Measurements from ENCODE around the gene DUSP16.
"Not testable (repeated sequence)": the region's sequence is repeated elsewhere in the genome, so short reads cannot be mapped to it uniquely, and the experiment has no call there.

Gene DUSP16

DNA sequence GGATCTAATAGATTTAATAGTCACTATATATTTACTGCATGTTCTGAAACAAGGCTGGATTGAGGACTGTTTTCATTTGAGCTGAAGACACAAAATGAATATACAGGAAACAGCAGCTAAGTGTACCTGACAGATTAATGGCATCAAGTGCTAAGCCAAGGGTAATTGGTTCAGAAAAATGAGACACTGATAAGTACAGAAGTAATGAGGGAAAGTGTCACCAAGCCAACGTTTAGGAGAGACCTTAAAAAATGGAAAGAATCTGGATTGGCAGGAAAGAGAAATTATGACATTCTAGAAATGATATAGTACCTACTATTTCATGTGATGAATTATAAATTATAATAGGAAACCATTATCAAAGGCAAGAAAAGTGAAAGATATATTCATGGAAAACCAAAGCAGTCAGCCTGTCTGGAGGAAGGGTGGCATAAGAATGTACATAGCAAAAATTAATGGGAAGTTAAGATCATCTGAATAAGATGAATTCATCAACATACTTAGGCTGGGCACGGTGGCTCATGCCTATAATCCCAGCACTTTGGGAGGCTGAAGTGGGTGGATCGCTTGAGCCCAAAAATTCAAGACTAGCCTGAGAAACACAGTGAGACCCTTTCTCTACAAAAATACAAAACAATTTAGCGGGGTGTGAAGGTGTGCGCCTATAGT is 21.0 kb upstream of the DUSP16 start:
- no peak for DNase-seq (ENCODE audit: low read depth in 2 of 2)

DNA sequence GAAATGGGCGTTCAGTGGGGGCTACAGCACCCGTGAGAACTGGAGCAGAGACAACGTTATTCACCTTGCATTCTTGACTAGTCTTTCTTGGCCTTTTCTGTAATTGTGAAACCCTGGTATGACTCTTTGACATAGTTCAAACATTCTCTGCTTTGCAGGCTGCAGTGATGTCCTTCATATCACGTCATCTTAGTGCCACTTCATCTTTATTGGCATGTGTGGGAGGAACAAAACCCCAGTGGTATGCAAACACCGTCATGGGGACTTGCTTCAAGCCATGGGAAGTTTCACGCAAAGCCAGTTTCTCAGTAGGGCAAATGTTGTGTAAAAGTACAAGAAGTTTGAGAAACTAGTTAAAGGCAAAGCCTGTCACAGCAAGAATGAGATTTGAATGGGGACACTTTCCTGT is 20.2 kb upstream of the DUSP16 start:
- DNase-seq (ENCODE audit: low read depth in 2 of 2) = peak; percentile 31 to 38

DNA sequence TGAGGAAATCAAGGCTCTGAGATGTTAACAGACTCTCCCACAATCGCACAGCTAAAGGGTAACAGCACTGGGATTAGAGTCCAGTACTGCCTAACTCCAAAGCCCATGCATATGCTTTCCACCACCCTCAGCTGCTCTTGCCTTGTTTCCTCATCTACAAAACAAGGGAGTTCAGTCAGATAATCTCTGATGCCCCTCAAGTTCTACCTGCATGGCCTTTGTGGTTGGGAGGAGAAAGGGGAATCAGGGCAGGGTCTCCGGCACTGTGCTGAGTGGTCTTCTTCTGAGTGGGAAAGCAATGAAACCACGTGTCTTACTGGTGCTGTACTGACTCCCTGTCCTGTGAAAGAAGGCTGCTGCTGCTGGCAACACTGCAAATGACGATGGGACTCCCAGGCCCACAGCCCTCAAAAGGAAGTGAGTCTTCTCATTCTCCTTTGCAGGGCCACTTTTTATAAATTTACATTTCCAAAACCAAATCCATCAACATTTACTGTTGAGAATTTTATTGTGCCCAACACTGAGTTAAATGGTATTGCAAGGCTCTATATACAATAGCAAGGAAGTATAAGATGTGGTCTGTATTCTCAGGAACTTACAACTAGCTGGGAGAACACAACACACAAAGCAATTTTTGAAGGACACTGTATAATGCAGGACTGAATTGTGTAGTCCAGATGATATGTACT is 19.7 kb upstream of the DUSP16 start:
- DNase-seq (ENCODE audit: low read depth in 2 of 2) = no peak

DNA sequence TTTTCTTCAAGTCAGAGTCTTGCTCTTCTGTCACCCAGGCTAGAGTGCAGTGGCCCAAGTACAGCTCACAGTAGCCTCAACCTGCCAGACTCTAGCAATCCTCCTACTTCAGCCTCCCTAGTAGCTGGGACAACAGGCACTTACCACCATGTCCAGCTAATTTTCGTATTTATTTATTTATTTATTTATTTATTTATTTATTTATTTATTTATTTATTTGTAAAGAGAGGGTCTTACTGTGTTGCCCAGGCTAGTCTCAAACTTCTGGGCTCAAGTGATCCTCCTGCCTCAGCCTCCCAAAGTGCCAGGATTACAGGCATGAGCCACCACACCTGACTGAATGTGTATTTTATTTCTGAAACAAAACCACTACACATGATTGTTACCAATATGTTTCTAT is 18.1 kb upstream of the DUSP16 start:
- not testable (repeated sequence) for DNase-seq (ENCODE audit: low read depth in 2 of 2)

DNA sequence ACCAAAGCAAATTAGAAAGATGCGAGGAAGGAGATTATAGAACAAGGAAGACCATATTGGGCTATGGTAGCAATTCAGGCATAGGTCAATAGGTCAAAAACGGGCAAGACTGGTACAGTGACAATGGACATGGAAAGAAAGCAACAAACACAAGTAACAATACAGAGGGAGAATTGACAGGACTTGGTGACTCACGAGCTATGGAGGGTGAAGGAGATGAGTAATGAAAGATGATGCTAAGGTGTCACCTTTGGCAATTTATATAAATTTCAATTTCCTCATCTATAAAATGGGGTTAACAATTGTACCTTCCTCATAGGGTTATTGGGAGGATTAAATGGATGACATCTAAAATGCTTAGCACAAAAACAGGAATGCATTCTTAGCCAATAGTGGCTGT is 15.1 kb upstream of the DUSP16 start:
- no peak for DNase-seq (ENCODE audit: low read depth in 2 of 2)

DNA sequence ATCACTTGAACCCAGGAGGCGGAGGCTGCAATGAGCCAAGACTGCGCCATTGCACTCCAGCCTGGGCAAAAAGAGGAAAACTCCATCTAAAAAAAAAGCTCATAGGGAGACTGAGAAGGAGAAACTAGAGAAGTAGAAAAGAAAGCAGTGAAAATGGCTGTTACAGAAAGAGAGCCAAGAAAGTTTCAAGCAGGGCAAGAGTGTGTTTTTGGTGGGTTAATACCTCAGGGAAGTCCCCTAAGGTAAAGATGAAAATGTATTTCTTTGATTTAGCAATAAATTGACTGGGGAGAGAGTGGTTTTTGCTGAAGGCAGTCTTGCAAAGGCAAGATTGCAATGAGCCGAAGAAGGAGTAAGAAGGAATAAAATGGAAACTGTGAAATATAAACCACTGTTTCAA is 10.0 kb upstream of the DUSP16 start:
- DNase-seq (ENCODE audit: low read depth in 2 of 2) = no peak

DNA sequence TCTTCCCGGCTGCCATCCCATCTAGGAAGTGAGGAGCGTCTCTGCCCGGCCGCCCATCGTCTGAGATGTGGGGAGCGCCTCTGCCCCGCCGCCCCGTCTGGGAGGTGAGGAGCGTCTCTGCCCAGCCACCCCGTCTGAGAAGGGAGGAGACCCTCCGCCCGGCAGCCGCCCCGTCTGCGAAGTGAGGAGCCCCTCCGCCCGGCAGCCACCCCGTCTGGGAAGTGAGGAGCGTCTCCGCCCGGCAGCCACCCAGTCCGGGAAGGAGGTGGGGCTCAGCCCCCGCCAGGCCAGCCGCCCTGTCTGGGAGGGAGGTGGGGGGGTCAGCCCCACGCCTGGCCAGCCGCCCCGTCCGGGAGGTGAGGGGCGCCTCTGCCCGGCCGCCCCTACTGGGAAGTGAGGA is 3.3 kb upstream of the DUSP16 start:
- DNase-seq (ENCODE audit: low read depth in 2 of 2) = not testable (repeated sequence)

DNA sequence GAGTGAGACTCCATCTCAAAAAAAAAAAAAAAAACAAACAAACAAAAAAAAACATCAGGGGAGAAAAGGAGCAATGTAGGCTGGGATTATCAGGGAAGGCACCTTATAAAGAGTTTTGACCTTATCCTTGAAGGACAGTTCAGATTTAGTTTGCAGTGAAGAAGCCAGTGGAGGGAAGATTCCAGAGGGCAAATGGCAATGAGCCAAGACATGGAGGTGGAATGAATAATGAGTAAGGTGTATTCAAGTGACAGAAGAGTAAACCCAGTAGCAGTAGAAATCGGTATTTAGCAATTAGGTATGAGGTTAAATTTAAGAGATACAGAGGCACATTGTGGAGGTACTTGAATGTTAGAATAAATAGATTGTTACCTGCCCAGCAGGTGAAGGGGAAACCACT is 2.2 kb upstream of the DUSP16 start:
- no peak for DNase-seq (ENCODE audit: low read depth in 2 of 2)

DNA sequence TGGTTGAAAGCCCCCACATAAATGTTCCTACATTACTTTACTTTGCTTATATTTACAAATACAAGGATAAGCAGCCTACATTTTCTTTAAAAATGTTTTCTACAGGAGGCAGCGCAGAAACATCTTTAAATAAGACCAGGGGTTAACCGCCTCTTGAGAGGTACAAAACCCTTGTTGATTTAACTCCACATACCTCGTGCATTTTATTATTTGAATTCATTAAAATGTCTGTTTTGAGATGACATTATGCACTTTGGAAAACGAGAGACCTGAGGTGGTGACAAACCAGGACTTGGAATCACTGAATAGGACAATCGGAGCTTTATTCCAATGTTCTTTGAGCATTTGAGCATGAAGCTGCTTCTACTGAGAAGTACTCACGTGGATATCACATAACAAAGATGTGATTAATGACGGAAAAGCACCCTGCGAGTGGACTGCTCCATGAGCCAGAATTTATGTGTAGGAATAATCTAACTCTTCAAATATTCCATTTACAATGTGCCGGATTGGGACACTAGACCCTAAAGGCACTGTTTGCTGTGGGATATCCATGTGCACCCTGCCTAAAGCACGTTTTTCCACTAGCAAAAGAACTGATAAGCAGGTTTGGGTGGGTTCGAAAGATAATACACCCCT is 746 bp upstream of the DUSP16 start:
- no peak for DNase-seq (ENCODE audit: low read depth in 2 of 2)

DNA sequence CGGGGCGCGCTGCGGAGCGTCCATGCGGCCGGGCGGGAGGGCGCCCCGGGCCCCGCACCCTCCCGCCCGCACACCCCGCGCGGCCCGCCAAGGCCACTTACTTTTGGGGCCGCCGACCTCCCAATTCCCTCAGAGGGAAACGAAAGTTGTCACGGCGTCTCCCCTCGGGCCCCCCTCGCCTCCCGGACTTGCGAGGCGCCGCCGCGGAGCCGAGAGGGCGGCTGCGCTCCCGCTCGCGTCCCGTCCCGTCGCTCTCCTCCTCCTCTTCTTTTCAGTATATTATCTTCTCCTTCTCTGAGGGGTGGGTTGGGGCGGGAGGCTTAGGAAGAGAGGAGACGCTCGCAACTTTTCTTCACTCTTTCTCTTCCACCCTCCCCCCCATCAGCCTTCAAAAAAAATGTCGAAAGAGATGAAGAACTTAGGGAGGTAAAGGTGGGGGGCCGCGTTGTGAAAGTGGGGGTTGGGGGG is 613 bp downstream of the DUSP16 start:
- peak in 1 of 2 donors; percentile 6 for DNase-seq (ENCODE audit: low read depth in 2 of 2)

DNA sequence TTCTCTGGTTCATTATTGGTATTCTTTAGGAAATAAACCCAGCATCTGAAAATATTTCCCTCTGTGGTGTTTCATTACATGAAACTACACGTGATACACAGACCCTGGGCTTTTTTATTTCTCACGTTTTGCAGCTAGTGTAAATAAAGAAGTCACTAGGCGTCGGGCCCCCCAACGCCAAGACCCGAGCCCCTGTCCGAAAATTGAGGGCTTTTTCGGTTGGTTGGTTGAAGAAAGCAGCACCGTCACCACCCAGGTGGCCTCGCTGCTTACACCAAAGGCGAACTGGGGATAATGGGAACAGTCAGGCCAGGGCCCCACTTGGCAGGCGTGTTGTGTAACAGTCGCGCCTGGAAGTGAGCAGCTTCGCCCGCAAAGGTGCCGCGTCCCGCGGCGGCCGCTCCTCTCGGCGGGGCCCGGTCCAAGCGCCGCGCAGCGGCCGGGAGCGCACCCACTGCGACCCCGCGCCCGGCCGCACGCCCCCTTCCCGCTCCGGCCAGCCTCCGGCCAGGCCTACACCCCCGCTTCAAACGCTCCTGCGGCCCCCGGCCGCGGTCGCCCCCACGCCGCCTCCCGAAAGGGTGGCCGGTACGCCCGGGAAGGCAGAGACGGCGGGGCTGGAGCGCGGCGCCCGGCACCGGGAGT is 1.2 kb downstream of the DUSP16 start:
- DNase-seq (ENCODE audit: low read depth in 2 of 2) = peak in 1 of 2 donors; percentile 16

DNA sequence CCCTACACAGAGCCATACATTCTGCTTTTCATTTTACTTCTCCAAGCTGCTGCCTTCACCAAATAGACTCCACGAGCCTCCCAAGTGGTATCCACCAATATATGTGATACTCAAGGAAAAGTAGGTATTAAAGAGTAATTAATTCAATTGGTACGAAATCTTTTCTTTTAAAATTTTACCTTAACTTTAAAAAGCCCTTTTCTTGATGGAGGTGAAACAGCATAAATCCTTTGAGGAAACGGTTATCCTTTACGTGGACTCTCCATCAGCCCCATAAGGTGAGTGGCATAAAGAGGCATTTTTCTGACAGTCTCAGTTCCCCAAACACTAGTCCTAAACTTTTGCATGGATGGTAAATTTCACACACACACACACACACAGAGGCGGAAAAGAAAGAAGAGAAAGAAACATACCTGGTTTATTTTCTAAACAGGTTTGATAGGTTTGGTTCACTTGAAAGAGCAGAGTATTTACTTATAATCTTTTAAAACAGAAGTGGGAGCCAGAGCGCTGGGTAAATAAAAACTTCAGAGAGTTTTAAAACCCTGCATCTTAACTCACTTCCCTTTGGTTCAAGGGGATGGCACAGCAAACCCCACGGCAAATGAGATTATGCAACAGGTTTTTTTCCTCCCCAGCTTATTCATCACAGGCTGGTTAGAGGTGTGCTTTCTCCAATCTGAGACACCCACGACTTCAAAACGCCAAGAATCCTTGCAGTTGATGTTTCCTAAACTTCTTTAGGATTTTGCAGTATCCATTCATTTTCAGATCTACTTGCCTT is 1.9 kb downstream of the DUSP16 start:
- no peak for DNase-seq (ENCODE audit: low read depth in 2 of 2)

DNA sequence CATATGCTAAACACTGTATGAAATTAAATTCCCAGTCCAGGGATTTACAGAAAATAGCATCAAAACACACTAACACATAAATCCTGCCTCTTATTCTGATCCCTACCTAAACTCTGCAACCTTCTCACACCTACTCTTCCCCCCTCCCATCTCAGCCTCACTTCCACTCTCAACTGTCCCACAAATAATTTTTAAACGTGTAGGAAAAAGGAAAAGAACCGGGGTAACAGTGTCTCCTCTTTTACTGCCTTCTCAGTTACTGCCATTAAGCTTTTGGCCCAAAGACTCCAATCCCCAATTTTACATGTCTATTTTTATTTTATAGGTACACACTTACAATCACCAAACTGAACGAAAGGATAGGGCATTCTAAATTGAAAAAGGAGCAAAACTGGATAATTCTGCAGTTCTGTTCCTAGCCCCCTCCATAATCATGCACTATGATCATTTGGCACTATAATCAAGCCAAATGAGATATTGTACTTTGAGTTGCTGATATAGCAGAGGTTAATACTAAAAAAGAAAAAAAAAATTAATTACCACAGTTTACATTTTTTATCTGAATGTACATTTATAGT is 2.9 kb downstream of the DUSP16 start:
- DNase-seq (ENCODE audit: low read depth in 2 of 2) = no peak

DNA sequence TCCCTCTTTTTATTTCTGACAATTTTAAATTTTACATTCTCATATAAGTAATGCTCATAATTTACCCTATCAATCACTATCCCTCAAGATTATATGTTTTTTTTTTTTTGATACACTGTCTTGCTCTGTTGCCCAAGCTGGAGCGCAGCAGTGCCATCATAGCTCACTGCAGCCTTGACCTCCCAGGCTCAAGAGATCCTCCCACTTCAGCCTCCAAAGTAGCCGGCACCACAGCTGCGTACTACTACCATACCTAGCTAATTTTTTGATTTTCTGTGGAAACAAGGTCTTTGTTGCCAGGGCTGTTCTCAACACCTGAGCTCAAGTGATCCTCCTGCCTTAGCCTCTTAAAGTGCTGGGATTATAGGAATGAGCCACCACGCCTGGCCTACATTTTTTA is 4.4 kb downstream of the DUSP16 start:
- no peak for DNase-seq (ENCODE audit: low read depth in 2 of 2)

DNA sequence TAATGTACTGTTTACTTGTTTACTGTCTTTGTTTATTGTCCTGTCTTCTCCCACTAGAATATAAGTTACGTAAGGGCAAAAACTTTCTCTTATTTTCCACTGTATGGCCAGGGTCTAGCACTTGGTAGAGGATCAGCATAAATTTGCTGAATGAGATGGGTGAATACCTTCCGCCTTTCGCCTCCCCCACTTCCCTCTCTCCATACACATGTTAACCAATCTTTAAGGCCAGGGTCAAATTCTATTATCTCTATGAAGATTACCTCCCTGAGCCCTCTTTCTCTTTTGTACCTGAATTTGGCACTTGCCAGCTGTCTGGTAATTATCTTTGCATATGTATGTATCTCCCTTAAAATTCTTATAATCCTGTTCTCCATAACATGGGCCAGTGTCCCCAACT is 4.9 kb downstream of the DUSP16 start:
- no peak for DNase-seq (ENCODE audit: low read depth in 2 of 2)

DNA sequence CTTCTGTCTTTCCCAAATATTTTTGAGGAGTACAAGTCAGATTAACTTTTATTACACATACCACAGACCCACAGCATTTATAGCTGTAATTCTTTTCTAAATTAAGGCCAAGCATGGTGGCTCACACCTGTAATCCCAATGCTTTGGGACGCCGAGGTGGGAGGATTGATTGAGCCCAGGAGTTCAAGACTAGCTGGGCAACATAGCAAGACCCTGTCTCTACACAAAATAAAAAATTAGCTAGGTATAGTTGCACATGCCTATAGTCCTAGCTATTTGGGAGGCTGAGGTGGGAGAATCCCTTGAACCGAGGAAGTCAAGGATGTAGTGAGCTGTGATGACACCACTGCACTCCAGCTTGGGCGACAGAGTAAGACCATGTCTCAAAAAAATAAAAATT is 7.0 kb downstream of the DUSP16 start:
- no peak for DNase-seq (ENCODE audit: low read depth in 2 of 2)

DNA sequence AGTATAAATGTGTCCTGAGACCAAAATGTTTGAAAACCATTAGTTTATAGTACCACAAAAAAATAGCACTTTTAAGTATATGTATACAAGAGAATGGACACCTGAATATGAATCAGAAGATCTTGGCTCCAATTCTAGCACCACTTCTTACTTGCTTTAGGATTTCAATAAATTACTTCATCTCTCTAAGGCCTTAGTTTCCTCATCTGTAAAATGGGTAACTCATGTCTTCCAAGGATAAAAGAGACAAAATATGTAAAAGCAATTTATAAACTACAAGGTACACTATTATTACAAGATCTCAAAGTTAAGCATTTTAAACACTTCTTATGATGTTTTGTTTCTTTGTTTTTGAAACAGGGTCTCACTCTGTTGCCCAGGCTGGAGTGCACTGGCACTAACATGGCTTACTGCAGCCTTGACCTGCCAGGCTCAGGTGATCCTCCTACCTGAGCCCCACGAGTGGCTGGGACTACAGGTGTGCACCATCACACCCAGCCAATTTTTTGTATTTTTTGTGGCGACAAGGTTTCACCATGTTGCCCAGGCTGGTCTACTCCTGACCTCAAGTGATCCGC is 9.4 kb downstream of the DUSP16 start:
- DNase-seq (ENCODE audit: low read depth in 2 of 2) = no peak

DNA sequence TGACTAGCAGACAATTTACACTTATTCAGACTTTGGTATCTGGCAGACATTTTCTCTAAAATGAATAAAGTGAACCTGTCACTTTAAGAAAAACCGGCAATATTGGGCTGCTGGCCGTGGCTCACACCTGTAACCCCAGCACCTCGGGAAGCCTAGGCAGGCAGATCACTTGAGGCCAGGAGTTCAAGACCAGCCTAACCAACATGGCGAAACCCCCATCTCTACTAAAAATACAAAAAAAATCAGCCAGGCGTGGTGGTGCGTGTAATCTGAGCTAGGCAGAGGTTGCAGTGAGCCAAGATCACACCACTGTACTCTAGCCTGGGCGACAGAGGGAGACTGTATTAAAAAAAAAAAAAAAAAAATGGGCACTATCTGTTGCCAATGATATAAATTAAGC is 11.5 kb downstream of the DUSP16 start:
- no peak for DNase-seq (ENCODE audit: low read depth in 2 of 2)

DNA sequence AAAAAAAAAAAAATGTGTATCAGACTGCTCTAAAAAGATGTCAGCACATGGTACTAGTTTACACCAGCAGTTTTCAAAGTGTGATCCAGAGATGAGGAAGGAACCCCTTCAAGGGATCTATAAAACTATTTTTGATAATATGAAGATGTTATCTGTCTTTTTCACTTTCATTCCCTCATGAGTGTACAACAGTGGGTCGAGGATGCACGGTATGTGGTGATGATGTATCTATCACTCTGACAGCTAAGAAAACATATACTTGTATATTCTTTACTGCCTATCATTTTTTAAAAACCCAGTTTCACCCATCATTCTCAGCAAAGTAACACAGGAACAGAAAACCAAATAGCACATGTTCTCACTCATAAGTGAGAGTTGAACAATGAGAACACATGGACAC is 12.4 kb downstream of the DUSP16 start:
- DNase-seq (ENCODE audit: low read depth in 2 of 2) = no peak

DNA sequence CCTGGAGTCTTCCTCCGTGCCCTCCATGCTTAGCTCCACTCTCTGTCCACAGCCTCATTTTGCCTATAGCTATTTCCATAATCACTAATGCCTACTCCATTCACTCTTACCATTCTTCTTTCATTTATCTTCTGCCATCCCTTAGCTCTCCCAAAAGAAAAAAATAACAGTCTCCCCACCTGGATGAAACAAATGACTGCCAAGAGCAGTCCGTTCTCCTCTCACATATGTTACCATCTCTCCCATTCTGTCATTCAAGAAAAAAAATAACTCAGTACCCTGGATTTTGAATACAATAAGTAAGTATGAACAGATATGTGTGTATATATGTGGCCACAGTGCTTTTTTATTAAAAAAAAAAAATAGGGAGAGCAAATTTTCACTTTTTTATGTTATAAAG is 13.2 kb downstream of the DUSP16 start:
- no peak for DNase-seq (ENCODE audit: low read depth in 2 of 2)

DNA sequence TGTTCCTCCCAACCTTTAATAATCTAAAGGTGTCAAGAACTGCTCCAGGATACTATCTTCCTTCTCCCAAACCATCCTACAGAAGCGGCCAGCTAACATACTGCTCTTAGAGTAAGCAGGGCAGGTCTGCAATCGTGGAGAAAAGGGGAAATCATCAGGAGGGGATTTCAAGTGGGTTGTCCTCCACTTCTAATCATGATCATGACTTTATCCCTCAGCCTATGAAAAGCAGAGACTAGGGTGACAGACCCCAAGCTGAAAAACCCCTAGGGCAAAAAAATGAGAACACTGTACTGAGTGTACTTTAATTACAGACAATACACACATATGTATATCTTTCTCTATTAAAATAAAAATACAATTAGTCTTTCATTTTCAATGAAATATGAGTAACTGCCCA is 13.9 kb downstream of the DUSP16 start:
- DNase-seq (ENCODE audit: low read depth in 2 of 2) = no peak
